HG03575 (cell line): ENCODE results near the gene BRSK1.
A peak's percentile ranks its signal among the peaks of the same experiment; 100 is the strongest.

Source experiments
- ATAC-seq: cut with Tn5 transposase; IDR thresholded peaks from one replicate; pipeline ENCODE4 v1.9.1; 2021; ENCODE audit not compliant: unreplicated experiment, insufficient number of reproducible peaks, low FRiP score; ENCODE audit errors: extremely low read depth

The BRSK1 gene

GRCh38 chr19:55252760-55253663, 30.8 kb upstream of the BRSK1 start:
- no peak for ATAC-seq

DNA sequence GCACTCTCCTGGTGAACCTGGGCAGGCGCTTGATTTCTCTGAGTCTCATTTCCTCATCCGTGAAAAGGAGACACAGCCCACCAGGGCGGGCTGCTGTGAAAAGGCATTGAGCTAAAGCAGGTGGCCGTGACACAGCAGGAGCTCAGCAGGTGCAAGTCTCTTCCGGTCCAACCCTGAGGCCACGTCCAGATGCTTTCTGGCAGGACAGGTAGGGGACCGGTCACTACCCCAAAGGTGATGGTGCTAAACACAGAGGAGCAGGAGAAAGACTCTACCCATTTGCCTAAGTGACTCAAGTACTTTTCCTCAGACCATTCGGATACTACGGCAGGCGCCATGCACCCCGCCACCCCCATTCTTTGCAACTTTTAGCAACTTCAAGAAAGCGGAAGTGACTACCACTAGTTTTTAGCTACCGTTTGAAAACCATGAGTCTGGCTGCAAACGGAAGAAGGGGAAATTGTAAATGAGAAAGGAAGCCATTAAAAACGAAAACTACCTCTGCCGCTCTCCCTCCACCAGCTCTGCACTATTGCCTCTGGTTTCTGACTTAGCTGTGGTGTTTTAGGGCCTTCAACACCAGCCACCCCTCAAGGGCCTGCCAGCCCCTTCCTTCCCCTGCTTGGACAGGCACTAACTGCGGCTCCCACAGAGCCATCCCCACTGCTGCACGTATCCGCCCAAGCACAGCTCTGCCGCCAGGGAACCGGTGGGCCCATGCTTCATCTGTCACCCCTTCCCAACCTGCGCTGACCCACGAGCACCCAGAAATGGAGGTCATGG, 29.8 kb upstream of the BRSK1 start:
- ATAC-seq = no peak

GRCh38 chr19:55254625-55254977, 29.2 kb upstream of the BRSK1 start:
- ATAC-seq = no peak

GRCh38 chr19:55255618-55256423, 28.0 kb upstream of the BRSK1 start:
- ATAC-seq = no peak

DNA sequence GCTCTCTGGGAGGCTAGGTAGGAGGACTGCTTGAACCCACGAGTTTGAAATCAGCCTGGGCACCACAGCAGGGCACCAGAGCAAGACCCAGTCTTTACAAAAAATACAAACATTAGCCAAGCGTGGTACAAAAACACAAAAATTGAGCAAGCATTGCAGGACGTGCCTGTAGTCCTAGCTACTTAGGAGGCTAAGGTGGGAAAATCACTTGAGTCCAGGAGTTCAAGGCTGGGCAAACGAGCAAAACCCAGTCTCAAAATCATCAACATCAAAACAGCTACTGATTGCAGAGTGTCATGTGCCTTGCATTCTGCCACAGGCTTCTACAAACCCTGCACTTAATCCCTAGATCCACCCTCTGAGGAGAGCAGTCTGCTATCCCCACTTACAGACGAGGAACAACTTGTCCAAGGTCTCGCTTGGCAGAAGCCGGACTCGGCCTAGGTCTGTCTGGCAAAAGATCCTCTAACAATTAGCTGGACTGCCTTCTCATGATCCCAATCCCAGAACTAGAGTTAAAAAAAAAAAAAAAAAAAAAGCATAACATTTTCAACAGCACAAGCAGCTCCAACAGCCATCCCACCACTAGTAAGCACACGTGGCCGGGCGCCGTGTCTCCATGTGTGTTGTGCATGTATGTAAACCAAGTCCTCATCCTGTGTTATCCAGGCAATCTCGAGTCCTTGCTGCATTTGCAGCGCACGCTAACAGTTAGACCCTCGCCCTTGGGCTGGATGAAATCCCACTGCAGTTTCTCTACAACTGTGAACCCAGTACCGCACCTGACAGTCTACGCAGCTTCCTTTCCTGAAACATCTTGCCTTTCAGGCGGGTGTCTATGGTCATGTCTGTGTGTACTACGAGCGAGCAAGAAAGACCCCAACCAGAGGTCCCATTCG, 27.0 kb upstream of the BRSK1 start:
- no peak for ATAC-seq

DNA sequence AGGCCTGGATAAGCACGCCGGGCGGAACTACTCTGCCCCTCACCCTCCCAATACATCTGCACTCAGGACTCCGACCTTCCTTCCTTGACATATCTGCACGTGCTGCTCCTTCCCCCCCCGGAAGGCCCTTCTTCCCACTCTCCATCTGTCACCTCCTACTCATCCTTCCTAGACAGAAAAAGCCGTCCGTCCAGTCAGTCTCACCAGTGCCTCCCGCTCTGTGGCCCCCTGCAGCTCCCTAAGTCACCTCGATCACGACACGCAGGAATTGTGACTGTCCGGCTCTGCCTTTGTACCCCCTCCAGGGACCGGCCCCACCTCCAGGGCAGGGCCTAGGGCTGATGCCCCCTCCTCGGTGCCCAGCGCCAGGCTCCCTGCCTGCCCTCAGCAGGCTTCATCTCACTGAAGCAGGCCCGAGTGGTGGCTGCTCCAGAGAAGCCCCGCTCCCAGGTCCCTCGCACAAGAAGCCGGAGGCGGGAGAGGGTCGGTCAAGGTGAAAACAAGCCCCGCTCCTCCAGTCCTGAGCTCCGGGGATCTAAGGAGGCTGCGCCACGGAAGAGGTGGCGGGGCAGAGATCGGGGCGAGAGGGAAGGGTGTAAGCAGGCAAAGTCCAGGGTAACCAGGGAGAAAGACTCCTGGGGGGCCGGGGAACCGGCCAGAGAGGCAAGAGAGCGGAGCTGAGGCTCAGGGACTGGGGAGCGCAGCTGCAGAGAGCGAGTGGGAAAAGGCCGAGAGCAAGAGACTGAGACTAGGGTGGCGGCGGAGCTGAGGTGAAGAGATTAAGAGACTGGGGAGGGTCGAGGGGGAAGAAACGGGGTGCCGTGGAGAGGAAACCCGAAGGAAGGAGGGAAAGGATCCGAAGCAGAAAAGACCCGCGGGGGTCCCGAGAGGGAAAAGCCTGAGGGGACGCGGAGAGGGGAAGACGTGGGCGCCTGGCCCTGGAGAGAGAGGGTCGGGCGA, 26.1 kb upstream of the BRSK1 start:
- no peak for ATAC-seq

DNA sequence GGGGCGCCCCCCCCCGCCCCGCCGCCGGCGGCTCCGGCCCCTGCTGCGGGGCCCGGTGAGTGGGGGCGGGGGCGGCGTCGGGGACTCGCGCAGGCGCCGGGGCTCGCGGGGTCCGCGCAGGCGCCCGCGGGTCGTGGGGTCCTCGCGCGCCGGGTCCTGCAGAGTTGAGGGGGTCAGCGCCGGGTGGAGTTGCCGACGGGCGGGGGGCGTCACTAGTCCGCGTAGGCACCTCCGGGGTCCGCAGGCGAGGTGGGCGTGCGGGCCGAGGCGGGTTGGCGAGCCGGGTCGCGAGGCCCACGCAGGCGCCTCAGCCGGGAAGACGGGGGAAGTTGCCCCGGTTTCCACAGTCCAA, 25.3 kb upstream of the BRSK1 start:
- ATAC-seq = no peak

GRCh38 chr19:55258828-55259539, 24.8 kb upstream of the BRSK1 start, which contains the start of gene PPP6R1:
Gene PPP6R1, minus strand, starts transcription at chr19:55259017. Its CDS starts 11,914 bp downstream, at chr19:55247103.
- ATAC-seq = peak; percentile 44

DNA sequence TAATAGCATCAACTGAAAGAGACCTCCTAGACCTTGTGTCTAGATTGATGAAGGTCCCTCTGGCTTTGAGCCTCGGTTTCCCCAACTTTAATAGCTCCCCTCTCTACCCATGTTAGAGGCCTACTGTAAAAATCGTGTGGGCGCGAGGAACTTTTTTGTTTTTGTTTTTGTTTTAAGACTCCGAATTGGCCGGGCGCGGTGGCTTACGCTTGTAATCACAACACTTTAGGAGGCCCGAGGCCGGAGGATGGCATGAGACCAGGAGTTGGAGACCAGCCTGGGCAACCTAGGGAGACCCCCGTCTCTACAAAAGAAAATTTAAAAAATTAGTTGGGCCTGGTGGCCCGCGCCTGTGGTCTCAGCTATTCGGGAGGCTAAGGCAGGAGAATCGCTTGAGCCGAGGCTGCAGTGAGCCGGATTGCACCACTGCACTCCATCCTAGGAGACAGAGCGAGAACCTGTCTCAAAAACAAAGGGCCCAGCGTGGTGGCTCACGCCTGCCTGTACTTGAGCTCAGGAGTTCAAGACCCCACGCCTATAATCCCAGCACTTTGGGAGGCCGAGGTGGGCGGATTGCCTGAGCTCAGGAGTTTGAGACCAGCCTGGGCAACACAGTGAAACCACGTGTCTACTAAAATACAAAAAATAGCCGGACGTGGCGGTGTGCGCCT, 24.1 kb upstream of the BRSK1 start:
- ATAC-seq = no peak

DNA sequence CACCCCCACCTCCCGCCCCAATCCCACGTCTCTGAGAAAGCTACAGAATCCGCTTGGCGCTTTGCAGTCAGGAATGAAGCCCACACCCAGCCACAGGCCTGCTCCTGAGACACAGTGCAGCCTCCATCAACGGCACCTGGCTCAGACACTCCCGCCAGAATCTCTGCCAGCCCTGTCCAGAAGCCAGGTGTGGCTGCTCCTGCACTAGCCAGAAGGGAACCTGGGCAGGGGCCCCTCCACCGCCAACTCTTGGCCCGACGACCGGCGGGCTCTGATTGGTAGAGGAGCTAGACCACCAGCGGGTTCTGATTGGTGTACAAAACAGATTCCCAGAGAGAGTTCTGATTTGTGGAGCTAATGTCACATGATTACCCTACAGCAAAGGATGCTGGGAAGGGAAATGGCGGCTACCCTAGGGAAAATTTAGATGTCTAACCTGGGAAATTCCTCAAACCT, 22.1 kb upstream of the BRSK1 start:
- ATAC-seq = no peak

GRCh38 chr19:55262359-55262758, 21.4 kb upstream of the BRSK1 start:
- no peak for ATAC-seq

DNA sequence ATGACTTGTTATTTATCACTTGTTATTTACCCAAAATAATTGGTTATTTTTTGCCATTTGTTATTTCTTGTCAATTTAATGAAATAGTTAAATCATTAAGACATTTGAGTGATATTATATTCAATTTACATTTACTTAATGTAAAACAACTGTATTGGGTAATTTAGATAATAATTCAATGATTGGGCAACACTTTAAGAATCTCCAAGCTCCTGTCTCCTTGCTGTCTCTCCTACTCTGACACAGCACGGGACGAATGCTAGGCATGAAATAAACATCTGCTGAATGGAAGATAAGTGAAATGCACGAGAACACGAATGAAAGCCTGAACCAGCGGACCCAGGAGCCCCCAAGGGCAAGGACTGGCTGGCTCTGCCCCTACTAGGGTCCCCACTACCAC, 19.3 kb upstream of the BRSK1 start:
- ATAC-seq = no peak

DNA sequence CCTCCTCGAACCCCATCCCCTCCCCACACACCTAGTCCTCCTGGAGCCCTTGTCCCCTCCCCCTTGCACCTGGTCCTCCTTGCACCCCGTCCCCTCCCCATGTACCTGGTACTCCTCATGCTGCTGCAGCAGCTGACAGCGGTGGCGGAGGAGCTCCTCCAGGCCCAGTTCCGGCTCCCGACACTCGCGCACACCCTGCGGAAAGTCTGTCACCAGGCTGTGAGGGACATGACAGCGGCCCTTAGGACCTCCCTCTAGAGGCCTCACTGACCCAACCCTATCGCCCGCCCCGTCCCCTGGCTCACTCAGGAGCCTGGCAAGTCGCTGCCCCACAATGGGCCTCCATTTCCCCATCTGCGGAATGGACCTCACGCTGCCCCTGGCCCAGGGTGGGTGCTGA, 18.6 kb upstream of the BRSK1 start:
- no peak for ATAC-seq

DNA sequence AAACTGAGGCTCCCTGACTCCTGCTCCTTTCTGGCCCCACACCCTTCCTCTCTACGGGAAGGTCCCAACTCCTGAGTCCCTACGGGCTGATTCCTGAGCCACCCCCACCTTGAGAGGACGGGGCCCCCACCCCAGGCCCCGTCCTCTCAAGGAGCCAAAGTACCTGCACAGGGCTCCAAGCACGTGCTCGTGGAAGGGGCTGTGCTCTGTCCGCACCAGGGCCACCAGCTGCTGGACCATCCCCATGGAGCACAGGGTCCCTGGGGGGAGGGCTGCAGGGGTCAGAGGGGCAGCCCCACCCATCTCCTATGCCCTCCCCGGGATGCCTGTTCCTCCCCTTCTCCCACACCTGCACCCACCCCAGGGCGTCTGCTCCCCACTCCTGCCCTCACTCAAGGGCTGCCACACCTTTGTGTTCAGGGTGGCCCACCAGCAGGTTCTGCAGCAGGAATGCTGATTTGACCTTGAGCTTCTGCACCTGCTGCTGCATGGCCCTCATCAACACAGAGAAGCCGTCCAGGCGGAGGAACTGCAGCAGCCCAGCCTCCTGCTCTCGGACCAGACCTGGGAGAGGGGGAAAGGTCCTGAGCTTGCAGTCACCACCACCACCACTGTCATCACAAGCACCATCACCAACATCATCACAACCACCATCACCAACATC, 17.9 kb upstream of the BRSK1 start:
- ATAC-seq = no peak

GRCh38 chr19:55266404-55266803, 17.4 kb upstream of the BRSK1 start:
- no peak for ATAC-seq

DNA sequence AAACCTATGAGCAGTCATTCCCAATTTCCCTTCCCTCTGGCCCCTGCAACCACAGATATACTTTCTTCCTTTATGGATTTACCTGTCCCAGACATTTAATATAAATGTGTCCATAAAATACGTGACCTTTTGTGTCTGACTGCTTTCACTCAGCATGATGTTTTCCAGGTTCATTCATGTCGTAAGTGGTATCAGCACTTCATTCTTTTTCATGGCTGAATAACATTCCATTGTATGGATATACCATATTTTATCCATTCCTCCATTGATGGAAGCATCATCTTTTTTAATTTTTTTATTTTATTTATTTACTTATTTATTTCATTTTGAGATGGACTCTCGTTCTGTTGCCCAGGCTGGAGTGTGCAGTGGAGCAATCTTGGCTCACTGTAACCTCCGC, 17.0 kb upstream of the BRSK1 start:
- no peak for ATAC-seq
